HEK293T (cell line): Measurements from ENCODE around the gene SH3D21.

ENCODE experiments used
- CTCF ChIA-PET: fragments of 350-600 bp; formaldehyde crosslinking; extraction: SDS; loops from one replicate; lab custom pipeline; 2021; ENCODE audit warnings: antibody characterized with exemption, inconsistent platforms; lab: Yijun Ruan, JAX
- POLR2A ChIA-PET: fragments of 350-600 bp; formaldehyde crosslinking; extraction: SDS; loops from one replicate; lab custom pipeline; 2020; ENCODE audit warnings: antibody characterized with exemption, inconsistent platforms; lab: Yijun Ruan, JAX
- DNase-seq: peaks from one replicate; pipeline ENCODE4 v3.0.0; 2012; ENCODE audit warnings: mixed read lengths; ENCODE audit errors: extremely low spot score
- ARNT ChIP-seq: fragments of 450-650 bp; IDR thresholded peaks from 2 replicates; pipeline ENCODE4 v1.6.1; 2017; ENCODE audit warnings: mild to moderate bottlenecking
- BHLHE40 ChIP-seq: fragments of 450-650 bp; IDR thresholded peaks from 2 replicates; pipeline ENCODE4 v1.6.1; 2016; ENCODE audit warnings: mild to moderate bottlenecking, moderate library complexity, borderline replicate concordance
- CTBP1 ChIP-seq: fragments of 450-650 bp; IDR thresholded peaks from 2 replicates; pipeline ENCODE4 v1.6.1; 2016; ENCODE audit warnings: borderline replicate concordance
- ELF4 ChIP-seq: fragments of 450-650 bp; IDR thresholded peaks from 2 replicates; pipeline ENCODE4 v1.6.1; 2017; ENCODE audit warnings: antibody characterized with exemption
- FOXA1 ChIP-seq: fragments of 450-650 bp; IDR thresholded peaks from 2 replicates; pipeline ENCODE4 v1.6.1; 2016; ENCODE audit warnings: mild to moderate bottlenecking
- FOXK2 ChIP-seq: fragments of 450-650 bp; IDR thresholded peaks from 2 replicates; pipeline ENCODE4 v1.6.1; 2016; ENCODE audit warnings: mild to moderate bottlenecking
- FOXM1 ChIP-seq: fragments of 450-650 bp; IDR thresholded peaks from 2 replicates; pipeline ENCODE4 v1.6.1; 2017; ENCODE audit warnings: mild to moderate bottlenecking, borderline replicate concordance
- HDGF ChIP-seq: fragments of 450-650 bp; IDR thresholded peaks from 2 replicates; pipeline ENCODE4 v1.6.1; 2017; ENCODE audit warnings: antibody characterized with exemption, borderline replicate concordance
- L3MBTL2 ChIP-seq: fragments of 450-650 bp; conservative IDR thresholded peaks from 2 replicates; pipeline ENCODE4 v1.6.1; 2016; ENCODE audit warnings: mild to moderate bottlenecking
- LEF1 ChIP-seq: fragments of 450-650 bp; IDR thresholded peaks from 2 replicates; pipeline ENCODE4 v1.6.1; 2017; ENCODE audit warnings: mild to moderate bottlenecking, borderline replicate concordance
- NFRKB ChIP-seq: fragments of 450-650 bp; IDR thresholded peaks from 2 replicates; pipeline ENCODE4 v1.6.1; 2016; ENCODE audit warnings: mild to moderate bottlenecking, moderate library complexity
- PKNOX1 ChIP-seq: fragments of 450-650 bp; IDR thresholded peaks from 2 replicates; pipeline ENCODE4 v1.6.1; 2016
- SP1 ChIP-seq: fragments of 450-650 bp; IDR thresholded peaks from 2 replicates; pipeline ENCODE4 v1.6.1; 2017
- SUZ12 ChIP-seq: fragments of 450-650 bp; IDR thresholded peaks from 2 replicates; pipeline ENCODE4 v1.6.1; 2016; ENCODE audit warnings: mild to moderate bottlenecking
- TARDBP ChIP-seq: fragments of 450-650 bp; IDR thresholded peaks from 2 replicates; pipeline ENCODE4 v1.6.1; 2016
- ZNF384 ChIP-seq: fragments of 450-650 bp; IDR thresholded peaks from 2 replicates; pipeline ENCODE4 v1.6.1; 2016

SH3D21 gene

GRCh38 chr1:36358514-36359084 lies 52.4 kb downstream of the SH3D21 start:
- no peak for DNase-seq
- ChIA-PET CTCF (no interaction called here), POLR2A (no interaction called here)
- TF ChIP-seq TARDBP, result no peak
- TF ChIP-seq ARNT, result no peak
- TF ChIP-seq SUZ12, result no peak
- TF ChIP-seq FOXK2, result no peak
- no peak for TF ChIP-seq LEF1
- TF ChIP-seq FOXM1, result no peak
- TF ChIP-seq HDGF, result no peak
- TF ChIP-seq PKNOX1, result no peak
- no peak for TF ChIP-seq ZNF384
- no peak for TF ChIP-seq SP1
- no peak for TF ChIP-seq L3MBTL2
- TF ChIP-seq FOXA1, result no peak
- TF ChIP-seq BHLHE40, result no peak
- TF ChIP-seq CTBP1, result no peak
- TF ChIP-seq ELF4, result no peak
- no peak for TF ChIP-seq NFRKB

GRCh38 chr1:36359383-36359782 lies 53.2 kb downstream of the SH3D21 start:
- DNase-seq, result no peak
- ChIA-PET CTCF (no interaction called here), POLR2A (interaction anchor here (1.8 kb wide), 1 partner anchor 28 kb away, joined by 6 read pairs; no protein-coding TSS in a partner anchor)
- TF ChIP-seq HDGF (no peak), FOXA1 (no peak), FOXK2 (no peak), PKNOX1 (no peak), LEF1 (no peak), SP1 (no peak), SUZ12 (no peak), L3MBTL2 (no peak), TARDBP (no peak), BHLHE40 (no peak), ARNT (no peak), CTBP1 (no peak), NFRKB (no peak), ZNF384 (no peak), FOXM1 (no peak), ELF4 (no peak)

- ChIA-PET CTCF (interaction anchor here (0.8 to 1.3 kb wide), 2 partner anchors 9 kb away, joined by 3 to 4 read pairs; no protein-coding TSS in a partner anchor), POLR2A (interaction anchor here (1.8 kb wide), 1 partner anchor 27 kb away, joined by 6 read pairs; no protein-coding TSS in a partner anchor)
- no peak for TF ChIP-seq SUZ12
- TF ChIP-seq NFRKB, result no peak
- no peak for TF ChIP-seq FOXK2
- TF ChIP-seq ARNT, result no peak
- TF ChIP-seq L3MBTL2, result no peak
- TF ChIP-seq CTBP1, result no peak
- TF ChIP-seq FOXM1, result no peak
- DNase-seq, result no peak
Observed at GRCh38 chr1:36359911-36360550, 53.9 kb downstream of the SH3D21 start.

GRCh38 chr1:36365381-36365780 lies 59.2 kb downstream of the SH3D21 start:
- no peak for DNase-seq
- CTCF ChIA-PET, result no interaction called here
- TF ChIP-seq SP1, result no peak
- POLR2A ChIA-PET, result no interaction called here

- CTCF ChIA-PET, result no interaction called here
- TF ChIP-seq ELF4 (no peak), L3MBTL2 (no peak), PKNOX1 (no peak), FOXK2 (no peak), ZNF384 (no peak), LEF1 (no peak)
- POLR2A ChIA-PET, result no interaction called here
- DNase-seq, result no peak
Observed at GRCh38 chr1:36366091-36366661, 60.0 kb downstream of the SH3D21 start.

GRCh38 chr1:36367066-36367465 lies 60.9 kb downstream of the SH3D21 start:
- POLR2A ChIA-PET, result no interaction called here
- DNase-seq, result no peak
- no peak for TF ChIP-seq L3MBTL2
- TF ChIP-seq LEF1, result no peak
- CTCF ChIA-PET, result interaction anchor here (0.6 to 0.9 kb wide), 3 partner anchors 24 to 135 kb away, joined by 3 to 4 read pairs (median 3); no protein-coding TSS in a partner anchor
